SK-N-SH treated with all-trans-retinoic acid at 6 μM for 48 hours (cell line): Measurements from ENCODE around the gene KPNB1.

ENCODE experiments used
- ATAC-seq: fragments of 200-7000 bp; cut with Tn5 transposase; 3 replicates; pipeline ENCODE4 v1.9.1; 2020; ENCODE audit warnings: mild to moderate bottlenecking, moderate library complexity
- ARNTL ChIP-seq: fragments of 450-650 bp; formaldehyde crosslinking; IDR thresholded peaks from 2 replicates; pipeline ENCODE4 v1.5.0; 2020; ENCODE audit warnings: low read depth, mild to moderate bottlenecking, moderate library complexity, borderline replicate concordance
- BACH2 ChIP-seq: fragments of 250-450 bp; sonication (Bioruptor Pico); IDR thresholded peaks from 2 replicates; pipeline ENCODE4 v1.9.0; 2021; ENCODE audit warnings: mild to moderate bottlenecking, borderline replicate concordance
- CREB5 ChIP-seq: fragments of 250-450 bp; sonication (Bioruptor Pico); IDR thresholded peaks from 2 replicates; pipeline ENCODE4 v1.5.1; 2020; ENCODE audit warnings: low read depth, mild to moderate bottlenecking, moderate library complexity
- CSDC2 ChIP-seq: fragments of 250-450 bp; sonication (Bioruptor Pico); IDR thresholded peaks from 2 replicates; pipeline ENCODE4 v1.5.0; 2020; ENCODE audit warnings: mild to moderate bottlenecking, moderate library complexity
- CSRNP3 ChIP-seq: fragments of 250-450 bp; sonication (Bioruptor Pico); IDR thresholded peaks from 2 replicates; pipeline ENCODE4 v1.5.1; 2021; ENCODE audit warnings: mild to moderate bottlenecking, moderate library complexity
- ESRRG ChIP-seq: fragments of 250-450 bp; sonication (Bioruptor Pico); IDR thresholded peaks from 2 replicates; pipeline ENCODE4 v1.6.1; 2021; ENCODE audit warnings: mild to moderate bottlenecking
- GLIS3 ChIP-seq: fragments of 250-450 bp; sonication (Bioruptor Pico); IDR thresholded peaks from 2 replicates; pipeline ENCODE4 v1.5.0; 2020; ENCODE audit warnings: mild to moderate bottlenecking, moderate library complexity
- PATZ1 ChIP-seq: fragments of 250-450 bp; sonication (Bioruptor Pico); IDR thresholded peaks from 2 replicates; pipeline ENCODE4 v1.8.0; 2020; ENCODE audit warnings: mild to moderate bottlenecking, moderate library complexity, borderline replicate concordance
- POU6F1 ChIP-seq: fragments of 250-450 bp; sonication (Bioruptor Pico); IDR thresholded peaks from 2 replicates; pipeline ENCODE4 v1.8.0; 2021; ENCODE audit warnings: low read depth, mild to moderate bottlenecking, moderate library complexity, borderline replicate concordance
- PPARA ChIP-seq: fragments of 250-450 bp; sonication (Bioruptor Pico); IDR thresholded peaks from 2 replicates; pipeline ENCODE4 v1.5.0; 2020; ENCODE audit warnings: mild to moderate bottlenecking, borderline replicate concordance
- RARB ChIP-seq: fragments of 250-450 bp; sonication (Bioruptor Pico); IDR thresholded peaks from 2 replicates; pipeline ENCODE4 v1.8.0; 2021; ENCODE audit warnings: mild to moderate bottlenecking, moderate library complexity
- SNAI2 ChIP-seq: fragments of 250-450 bp; sonication (Bioruptor Pico); IDR thresholded peaks from 2 replicates; pipeline ENCODE4 v1.5.0; 2020; ENCODE audit warnings: mild to moderate bottlenecking, moderate library complexity
- TCF4 ChIP-seq: fragments of 250-450 bp; sonication (Bioruptor Pico); IDR thresholded peaks from 2 replicates; pipeline ENCODE4 v1.8.0; 2021; ENCODE audit warnings: mild to moderate bottlenecking, moderate library complexity, borderline replicate concordance
- TSHZ2 ChIP-seq: fragments of 250-450 bp; sonication (Bioruptor Pico); IDR thresholded peaks from 2 replicates; pipeline ENCODE4 v1.5.0; 2020; ENCODE audit warnings: mild to moderate bottlenecking, moderate library complexity
- ZC3H10 ChIP-seq: fragments of 250-450 bp; sonication (Bioruptor Pico); IDR thresholded peaks from 2 replicates; pipeline ENCODE4 v1.5.1; 2021; ENCODE audit warnings: mild to moderate bottlenecking, moderate library complexity
- ZFP3 ChIP-seq: fragments of 250-450 bp; sonication (Bioruptor Pico); IDR thresholded peaks from 2 replicates; pipeline ENCODE4 v1.5.0; 2020; ENCODE audit warnings: mild to moderate bottlenecking, moderate library complexity
- ZNF565 ChIP-seq: fragments of 450-650 bp; formaldehyde crosslinking; conservative IDR thresholded peaks from 2 replicates; pipeline ENCODE4 v1.5.0; 2020; ENCODE audit warnings: low read depth, mild to moderate bottlenecking, moderate library complexity
- ZNF70 ChIP-seq: fragments of 450-650 bp; formaldehyde crosslinking; IDR thresholded peaks from 2 replicates; pipeline ENCODE4 v1.5.0; 2020; ENCODE audit warnings: mild to moderate bottlenecking, moderate library complexity
- ZNF8 ChIP-seq: fragments of 450-650 bp; formaldehyde crosslinking; IDR thresholded peaks from 2 replicates; pipeline ENCODE4 v1.5.0; 2020; ENCODE audit warnings: mild to moderate bottlenecking, moderate library complexity

KPNB1 gene

GRCh38 chr17:47635734-47636133 is 14.0 kb upstream of the KPNB1 start (continued):
- TF ChIP-seq ESRRG (CRISPR knock-in tag) (no peak), GLIS3 (no peak), POU6F1 (no peak), ZNF565 (CRISPR knock-in tag) (no peak), ZFP3 (CRISPR knock-in tag) (no peak), TCF4 (CRISPR knock-in tag) (no peak), PPARA (CRISPR knock-in tag) (no peak), RARB (CRISPR knock-in tag) (no peak), ARNTL (CRISPR knock-in tag) (no peak), CSDC2 (CRISPR knock-in tag) (no peak)

- TF ChIP-seq ESRRG (CRISPR knock-in tag): no peak
- no peak for TF ChIP-seq ZNF8 (CRISPR knock-in tag)
- no peak for TF ChIP-seq ZNF565 (CRISPR knock-in tag)
- no peak for TF ChIP-seq ARNTL (CRISPR knock-in tag)
- TF ChIP-seq CSRNP3 (CRISPR knock-in tag): no peak
- TF ChIP-seq ZFP3 (CRISPR knock-in tag): no peak
- no peak for TF ChIP-seq SNAI2 (CRISPR knock-in tag)
- no peak for TF ChIP-seq GLIS3
- TF ChIP-seq BACH2 (CRISPR knock-in tag): no peak
- TF ChIP-seq TSHZ2 (CRISPR knock-in tag): no peak
- no peak for TF ChIP-seq ZC3H10 (CRISPR knock-in tag)
- no peak for TF ChIP-seq PATZ1 (CRISPR knock-in tag)
- TF ChIP-seq ZNF70 (CRISPR knock-in tag): no peak
- no peak for TF ChIP-seq POU6F1
- TF ChIP-seq, all 23 proteins: peak for 0
- ATAC-seq: no peak
Observed at GRCh38 chr17:47636273-47637030, 13.3 kb upstream of the KPNB1 start.

GRCh38 chr17:47638903-47639302 is 10.8 kb upstream of the KPNB1 start:
- ATAC-seq: no peak
- TF ChIP-seq RARB (CRISPR knock-in tag): no peak
- no peak for TF ChIP-seq ZC3H10 (CRISPR knock-in tag)
- TF ChIP-seq PPARA (CRISPR knock-in tag): no peak
- TF ChIP-seq CREB5 (CRISPR knock-in tag): no peak
- TF ChIP-seq ZFP3 (CRISPR knock-in tag): no peak
- TF ChIP-seq BACH2 (CRISPR knock-in tag): no peak
- TF ChIP-seq PATZ1 (CRISPR knock-in tag): no peak
- no peak for TF ChIP-seq ZNF70 (CRISPR knock-in tag)
- no peak for TF ChIP-seq GLIS3
- no peak for TF ChIP-seq ZNF8 (CRISPR knock-in tag)
- TF ChIP-seq TSHZ2 (CRISPR knock-in tag): no peak
